CD4-positive, alpha-beta T cell (primary cell): ENCODE data around the gene NOL8. TPM values are rescaled to one million over a fixed set of nuclear protein-coding genes. Genes with fewer than 3 reads are reported as not detected.

Experiments
- ATAC-seq: fragments of 200-7000 bp; cut with Tn5 transposase; one replicate; pipeline ENCODE4 v1.10.0; 2022; ENCODE audit warnings: mild to moderate bottlenecking; ENCODE audit not compliant: poor library complexity
- CTCF ChIA-PET: fragments of 350-600 bp; sonication (Branson Sonifier 250); formaldehyde crosslinking; loops from one replicate; lab custom pipeline; 2021; ENCODE audit warnings: antibody characterized with exemption, inconsistent platforms; lab: Charles Lee
- POLR2A ChIA-PET: fragments of 350-600 bp; sonication (Branson Sonifier 250); formaldehyde crosslinking; loops from one replicate; lab custom pipeline; 2021; ENCODE audit warnings: antibody characterized with exemption, inconsistent platforms; lab: Charles Lee
- DNase-seq, 14 experiments: peaks; one replicate each; pipeline ENCODE4 v3.0.0-alpha.2; 2013 to 2020; ENCODE audit warnings: mixed read lengths in 2 of 14
- H3K27ac ChIP-seq, 2 donors: one replicate each; pipeline versions ENCODE4 v1.5.1 to v1.7.0; 2013; ENCODE audit warnings: low read length in 2 of 2, low read depth in 1 of 2, mild to moderate bottlenecking in 1 of 2
- H3K27me3 ChIP-seq, 2 experiments: 1 replicate in 1 of 2; 2 replicates in 1 of 2; pipeline versions ENCODE4 v1.6.1 to v1.7.0; 2013; ENCODE audit warnings: low read length in 2 of 2, control low read depth in 1 of 2, mild to moderate bottlenecking in 1 of 2, moderate library complexity in 1 of 2; ENCODE audit not compliant: insufficient read depth in 2 of 2, control insufficient read depth in 1 of 2
- H3K36me3 ChIP-seq: one replicate; pipeline ENCODE4 v1.6.1; 2013; ENCODE audit warnings: low read length, control low read depth; ENCODE audit not compliant: insufficient read depth
- H3K4me1 ChIP-seq: one replicate; pipeline ENCODE4 v1.6.1; 2013; ENCODE audit warnings: low read length, control low read depth; ENCODE audit not compliant: insufficient read depth
- H3K4me3 ChIP-seq: one replicate; pipeline ENCODE4 v1.5.1; 2013; ENCODE audit warnings: mild to moderate bottlenecking, low read length, moderate library complexity
- H3K9me3 ChIP-seq, 2 experiments: 1 replicate in 1 of 2; 2 replicates in 1 of 2; pipeline versions ENCODE4 v1.6.1 to v1.7.0; 2013; ENCODE audit warnings: low read length in 2 of 2, mild to moderate bottlenecking in 2 of 2, control low read depth in 1 of 2, moderate library complexity in 1 of 2; ENCODE audit not compliant: control insufficient read depth in 1 of 2, insufficient read depth in 1 of 2
- H3K27ac Mint-ChIP-seq: one replicate; pipeline ENCODE4 v1.8.0; 2020; ENCODE audit warnings: mixed read lengths
- H3K27me3 Mint-ChIP-seq: one replicate; pipeline ENCODE4 v1.8.0; 2021; ENCODE audit warnings: mixed read lengths
- H3K36me3 Mint-ChIP-seq: one replicate; pipeline ENCODE4 v1.8.0; 2021; ENCODE audit warnings: low read depth, mixed read lengths
- H3K4me1 Mint-ChIP-seq: one replicate; pipeline ENCODE4 v1.8.0; 2021; ENCODE audit warnings: low read depth, mixed read lengths
- H3K4me3 Mint-ChIP-seq: one replicate; pipeline ENCODE4 v1.8.0; 2020; ENCODE audit warnings: mild to moderate bottlenecking, mixed read lengths
- H3K9me3 Mint-ChIP-seq: one replicate; pipeline ENCODE4 v1.8.0; 2020; ENCODE audit warnings: mixed read lengths
- intact Hi-C, 2 experiments: fragments of 100-400 bp; cut with DNase I in 1 of 2; cut with micrococcal nuclease in 1 of 2; formaldehyde crosslinking; loops; one replicate each; pipeline versions ENCODE4 v1.15.1 to v1.9.0; 2023 to 2025; cut with DNase I, micrococcal nuclease
- total RNA-seq, 174 experiments: library from RNA in 2 of 174; stranded (reverse) in 2 of 174; gene quantifications; one replicate each; pipeline ENCODE4 v1.2.3 and lab custom pipeline; 2021 to 2026
- TF ChIP-seq, protein P1 (sequence below): fragments of 200-600 bp; IDR thresholded peaks from one replicate; pipeline ENCODE4 v1.8.0; 2022; ENCODE audit warnings: antibody characterized with exemption, mild to moderate bottlenecking

Gene NOL8
- total RNA-seq, 2 experiments from 2014 or later: 55.9 to 65.7 TPM

DNA sequence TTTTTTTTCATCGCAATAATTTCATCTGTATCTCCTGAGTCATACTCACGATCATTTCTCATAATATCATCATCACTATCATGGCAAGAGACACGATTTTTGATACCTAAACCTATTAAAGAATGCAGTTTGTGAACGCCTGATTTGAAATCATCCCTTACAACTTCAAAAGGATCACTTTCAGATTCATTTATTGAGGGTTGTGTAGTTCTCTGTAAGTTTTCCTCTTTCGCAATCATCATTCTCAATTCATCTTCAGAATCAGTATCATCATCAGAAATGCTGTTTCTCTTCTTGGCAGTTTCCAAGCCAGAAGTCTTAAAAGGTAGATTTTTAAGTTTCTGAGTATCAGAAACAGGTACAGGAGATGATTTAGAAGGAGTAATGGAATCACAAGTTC, 9.7 kb downstream of the NOL8 start:
- Histone ChIP-seq H3K4me1 (no peaks in the 10 kb centered on the region), H3K36me3 (peaks cover 61% of the 10 kb centered on the region), H3K27ac (no peak overlapping the region), H3K9me3 (no peaks in the 10 kb centered on the region), H3K4me3 (no peak overlapping the region), H3K27me3 (no peaks in the 10 kb centered on the region)
- no peaks in the 10 kb centered on the region for H3K9me3 Mint-ChIP-seq
- DNase-seq: no peak
- H3K4me1 Mint-ChIP-seq: peaks cover 35% of the 10 kb centered on the region
- intact Hi-C loops: no loop called here
- no peaks in the 10 kb centered on the region for H3K27me3 Mint-ChIP-seq
- TF ChIP-seq, protein P1, sequence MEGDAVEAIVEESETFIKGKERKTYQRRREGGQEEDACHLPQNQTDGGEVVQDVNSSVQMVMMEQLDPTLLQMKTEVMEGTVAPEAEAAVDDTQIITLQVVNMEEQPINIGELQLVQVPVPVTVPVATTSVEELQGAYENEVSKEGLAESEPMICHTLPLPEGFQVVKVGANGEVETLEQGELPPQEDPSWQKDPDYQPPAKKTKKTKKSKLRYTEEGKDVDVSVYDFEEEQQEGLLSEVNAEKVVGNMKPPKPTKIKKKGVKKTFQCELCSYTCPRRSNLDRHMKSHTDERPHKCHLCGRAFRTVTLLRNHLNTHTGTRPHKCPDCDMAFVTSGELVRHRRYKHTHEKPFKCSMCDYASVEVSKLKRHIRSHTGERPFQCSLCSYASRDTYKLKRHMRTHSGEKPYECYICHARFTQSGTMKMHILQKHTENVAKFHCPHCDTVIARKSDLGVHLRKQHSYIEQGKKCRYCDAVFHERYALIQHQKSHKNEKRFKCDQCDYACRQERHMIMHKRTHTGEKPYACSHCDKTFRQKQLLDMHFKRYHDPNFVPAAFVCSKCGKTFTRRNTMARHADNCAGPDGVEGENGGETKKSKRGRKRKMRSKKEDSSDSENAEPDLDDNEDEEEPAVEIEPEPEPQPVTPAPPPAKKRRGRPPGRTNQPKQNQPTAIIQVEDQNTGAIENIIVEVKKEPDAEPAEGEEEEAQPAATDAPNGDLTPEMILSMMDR: no peak
- ChIA-PET CTCF (no interaction called here), POLR2A (no interaction called here)
- no peak for ATAC-seq
- no peak overlapping the region for H3K27ac Mint-ChIP-seq
- H3K4me3 Mint-ChIP-seq: no peak overlapping the region
- peaks cover 90% of the 10 kb centered on the region for H3K36me3 Mint-ChIP-seq

DNA sequence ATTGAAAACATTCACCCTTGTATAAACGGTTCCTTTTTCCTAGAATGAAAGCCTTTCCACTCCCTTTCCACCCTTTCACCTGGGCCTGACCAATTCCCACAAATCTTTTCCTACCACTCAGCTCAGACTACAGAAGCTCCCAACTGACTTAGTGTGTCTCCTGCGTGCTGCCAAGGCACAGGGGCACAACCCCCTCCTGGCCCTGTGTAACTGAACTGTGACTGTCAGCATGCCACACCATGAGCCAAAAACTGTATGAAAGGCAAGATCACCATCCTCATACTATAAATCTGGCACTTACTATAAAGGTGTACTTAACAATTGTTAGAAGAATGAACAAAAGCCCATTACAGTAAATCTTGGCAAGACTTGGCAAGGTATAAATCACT, 11.5 kb downstream of the NOL8 start:
- Mint-ChIP-seq H3K27ac (no peak overlapping the region), H3K4me1 (peaks cover 35% of the 10 kb centered on the region), H3K36me3 (peaks cover 92% of the 10 kb centered on the region), H3K4me3 (no peak overlapping the region), H3K27me3 (no peaks in the 10 kb centered on the region), H3K9me3 (no peaks in the 10 kb centered on the region)
- POLR2A ChIA-PET: no interaction called here
- Histone ChIP-seq H3K27me3 (no peaks in the 10 kb centered on the region), H3K9me3 (no peaks in the 10 kb centered on the region), H3K27ac (no peak overlapping the region), H3K4me1 (no peaks in the 10 kb centered on the region), H3K4me3 (no peak overlapping the region), H3K36me3 (peaks cover 62% of the 10 kb centered on the region)
- ATAC-seq: no peak
- CTCF ChIA-PET: no interaction called here
- intact Hi-C loops: no loop called here
- DNase-seq: no peak
- TF ChIP-seq, protein P1: no peak

DNA sequence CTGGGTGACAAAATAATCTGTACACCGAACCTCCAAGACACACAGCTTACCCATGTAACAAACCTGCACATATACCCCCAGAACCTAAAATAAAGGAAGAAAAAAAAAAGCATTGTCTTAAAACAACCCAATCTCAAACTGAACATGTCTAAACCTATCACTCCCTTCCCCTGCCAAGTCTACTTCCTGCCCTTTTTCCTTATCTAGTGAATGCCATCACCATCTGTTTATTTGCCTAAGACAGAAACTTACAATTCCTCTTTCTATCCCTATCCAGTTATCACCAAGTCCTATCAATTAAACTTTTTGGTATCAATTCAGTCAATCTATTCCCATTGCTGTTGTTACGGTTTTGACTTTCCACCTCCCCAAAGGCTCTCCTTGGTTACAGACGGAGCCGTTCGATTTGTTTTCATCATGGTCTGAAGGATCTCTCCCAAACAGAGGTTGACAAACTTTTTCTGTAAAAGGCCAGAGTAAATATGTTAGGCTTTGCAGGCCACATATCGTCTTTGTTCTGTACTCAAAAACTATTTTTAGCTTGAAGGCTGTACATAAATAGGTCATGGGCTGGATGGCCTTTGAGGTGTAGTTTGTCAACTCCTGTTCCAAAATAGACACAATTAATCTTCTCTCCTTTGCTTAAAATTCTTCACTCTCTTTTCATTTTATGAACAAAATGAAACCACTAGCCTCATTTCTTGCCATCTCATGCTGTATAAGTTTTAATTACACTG, 12.1 kb downstream of the NOL8 start:
- H3K36me3 Mint-ChIP-seq: peaks cover 92% of the 10 kb centered on the region
- peaks cover 35% of the 10 kb centered on the region for H3K4me1 Mint-ChIP-seq
- Histone ChIP-seq H3K9me3 (no peaks in the 10 kb centered on the region), H3K4me1 (no peaks in the 10 kb centered on the region), H3K27ac (no peak overlapping the region), H3K4me3 (no peak overlapping the region), H3K27me3 (no peaks in the 10 kb centered on the region), H3K36me3 (peaks cover 62% of the 10 kb centered on the region)
- no peaks in the 10 kb centered on the region for H3K9me3 Mint-ChIP-seq
- no peak overlapping the region for H3K4me3 Mint-ChIP-seq
- no peaks in the 10 kb centered on the region for H3K27me3 Mint-ChIP-seq
- DNase-seq (no peak), ATAC-seq (no peak)
- intact Hi-C loops: no loop called here
- ChIA-PET POLR2A (no interaction called here), CTCF (no interaction called here)
- TF ChIP-seq, protein P1: no peak
- H3K27ac Mint-ChIP-seq: no peak overlapping the region
